Nephron progenitor cell (in vitro differentiated cells): ENCODE results near the gene EEF1A2.
"Not testable (repeated sequence)": the region's sequence is repeated elsewhere in the genome, so short reads cannot be mapped to it uniquely, and the experiment has no call there.

Experiments
- DNase-seq: peaks from one replicate; pipeline ENCODE4 v3.0.0; 2021
- H3K27ac Mint-ChIP-seq: 2 replicates; pipeline ENCODE4 v1.8.0; 2021; ENCODE audit warnings: mild to moderate bottlenecking, moderate library complexity, mixed read lengths
- H3K27me3 Mint-ChIP-seq: 2 replicates; pipeline ENCODE4 v1.8.0; 2021; ENCODE audit warnings: mild to moderate bottlenecking, low read depth, mixed read lengths; ENCODE audit not compliant: poor library complexity
- H3K36me3 Mint-ChIP-seq: 2 replicates; pipeline ENCODE4 v1.8.0; 2021; ENCODE audit warnings: low read depth, mixed read lengths
- H3K4me1 Mint-ChIP-seq: 2 replicates; pipeline ENCODE4 v1.8.0; 2021; ENCODE audit warnings: mixed read lengths
- H3K4me3 Mint-ChIP-seq: 2 replicates; pipeline ENCODE4 v1.8.0; 2021; ENCODE audit warnings: mild to moderate bottlenecking, moderate library complexity, mixed read lengths
- H3K9me3 Mint-ChIP-seq: 2 replicates; pipeline ENCODE4 v1.8.0; 2021; ENCODE audit warnings: mild to moderate bottlenecking, moderate library complexity, mixed read lengths
- TF ChIP-seq, protein P1 (sequence below): fragments of 200-600 bp; sonication (generic); IDR thresholded peaks from 2 replicates; pipeline ENCODE4 v1.5.0; 2021; ENCODE audit warnings: antibody characterized with exemption

Gene EEF1A2

GRCh38 chr20:63484236-63484635 is 14.6 kb downstream of the EEF1A2 start:
- peaks cover 56% of the 10 kb centered on the region for H3K27me3 Mint-ChIP-seq
- TF ChIP-seq, protein P1, sequence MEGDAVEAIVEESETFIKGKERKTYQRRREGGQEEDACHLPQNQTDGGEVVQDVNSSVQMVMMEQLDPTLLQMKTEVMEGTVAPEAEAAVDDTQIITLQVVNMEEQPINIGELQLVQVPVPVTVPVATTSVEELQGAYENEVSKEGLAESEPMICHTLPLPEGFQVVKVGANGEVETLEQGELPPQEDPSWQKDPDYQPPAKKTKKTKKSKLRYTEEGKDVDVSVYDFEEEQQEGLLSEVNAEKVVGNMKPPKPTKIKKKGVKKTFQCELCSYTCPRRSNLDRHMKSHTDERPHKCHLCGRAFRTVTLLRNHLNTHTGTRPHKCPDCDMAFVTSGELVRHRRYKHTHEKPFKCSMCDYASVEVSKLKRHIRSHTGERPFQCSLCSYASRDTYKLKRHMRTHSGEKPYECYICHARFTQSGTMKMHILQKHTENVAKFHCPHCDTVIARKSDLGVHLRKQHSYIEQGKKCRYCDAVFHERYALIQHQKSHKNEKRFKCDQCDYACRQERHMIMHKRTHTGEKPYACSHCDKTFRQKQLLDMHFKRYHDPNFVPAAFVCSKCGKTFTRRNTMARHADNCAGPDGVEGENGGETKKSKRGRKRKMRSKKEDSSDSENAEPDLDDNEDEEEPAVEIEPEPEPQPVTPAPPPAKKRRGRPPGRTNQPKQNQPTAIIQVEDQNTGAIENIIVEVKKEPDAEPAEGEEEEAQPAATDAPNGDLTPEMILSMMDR, result no peak
- no peaks in the 10 kb centered on the region for H3K36me3 Mint-ChIP-seq
- peaks cover 4% of the 10 kb centered on the region for H3K9me3 Mint-ChIP-seq
- no peak for DNase-seq
- peaks cover 9% of the 10 kb centered on the region for H3K4me1 Mint-ChIP-seq
- no peak overlapping the region for H3K4me3 Mint-ChIP-seq
- no peak overlapping the region for H3K27ac Mint-ChIP-seq

DNA sequence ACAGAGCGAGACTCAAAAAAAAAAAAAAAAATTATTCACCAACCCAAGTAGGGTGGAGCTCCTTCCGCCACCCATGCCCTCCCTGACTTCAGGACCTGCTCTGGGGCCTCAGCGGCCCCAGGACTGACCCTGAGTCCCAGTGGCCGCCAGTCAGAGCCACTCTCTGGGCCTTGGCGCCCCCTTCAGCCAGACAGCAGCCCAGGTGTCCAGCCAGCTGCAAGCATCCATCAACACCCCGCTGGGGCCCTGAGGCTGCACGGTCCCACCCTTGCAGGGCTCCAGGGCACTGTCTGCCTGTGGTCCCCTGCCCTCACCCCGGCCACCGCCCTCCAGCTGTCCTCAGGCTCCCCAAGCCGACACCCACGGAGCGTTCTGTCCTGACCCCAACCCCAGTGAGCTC is 15.0 kb downstream of the EEF1A2 start:
- Mint-ChIP-seq H3K27ac (no peak overlapping the region), H3K4me3 (no peak overlapping the region), H3K9me3 (peaks cover 4% of the 10 kb centered on the region), H3K4me1 (peaks cover 9% of the 10 kb centered on the region), H3K27me3 (peaks cover 54% of the 10 kb centered on the region), H3K36me3 (no peaks in the 10 kb centered on the region)
- DNase-seq, result no peak
- TF ChIP-seq, protein P1, result no peak

DNA sequence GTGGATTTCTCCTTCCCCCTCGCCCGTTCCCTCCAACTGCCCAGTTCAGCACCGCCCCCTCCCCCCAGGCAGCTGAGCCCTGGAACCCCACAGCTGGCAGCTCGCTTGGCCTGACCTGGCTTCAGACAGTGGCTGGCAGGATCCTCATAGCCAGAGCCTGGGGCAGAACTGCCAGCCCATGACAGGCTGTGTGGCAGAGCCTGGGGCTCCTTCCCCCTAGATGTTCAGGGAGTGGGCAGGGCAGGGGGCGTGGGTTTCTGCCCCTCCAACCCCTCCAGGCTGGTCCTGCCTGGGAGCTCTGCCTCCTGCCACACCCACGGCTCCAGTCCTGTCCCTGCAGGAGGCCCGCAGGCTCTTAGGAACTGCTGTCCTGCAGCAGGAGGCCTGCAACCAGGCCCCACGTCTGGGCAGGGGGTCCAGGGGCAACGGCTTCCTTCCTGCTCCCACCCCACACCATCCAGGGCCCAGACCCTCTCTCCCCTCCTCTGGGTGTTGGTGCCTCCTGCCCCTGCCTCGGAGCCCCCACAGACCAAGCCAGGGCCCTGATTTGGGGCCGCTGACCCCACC is 16.8 kb downstream of the EEF1A2 start:
- no peaks in the 10 kb centered on the region for H3K36me3 Mint-ChIP-seq
- TF ChIP-seq, protein P1, result no peak
- H3K4me3 Mint-ChIP-seq, result no peak overlapping the region
- no peak overlapping the region for H3K27ac Mint-ChIP-seq
- H3K4me1 Mint-ChIP-seq, result peaks cover 9% of the 10 kb centered on the region
- H3K9me3 Mint-ChIP-seq, result peaks cover 4% of the 10 kb centered on the region
- peaks cover 56% of the 10 kb centered on the region for H3K27me3 Mint-ChIP-seq
- no peak for DNase-seq

GRCh38 chr20:63481503-63481902 is 17.4 kb downstream of the EEF1A2 start:
- Mint-ChIP-seq H3K27me3 (peaks cover 56% of the 10 kb centered on the region), H3K4me3 (no peak overlapping the region)
- TF ChIP-seq, protein P1, result no peak

DNA sequence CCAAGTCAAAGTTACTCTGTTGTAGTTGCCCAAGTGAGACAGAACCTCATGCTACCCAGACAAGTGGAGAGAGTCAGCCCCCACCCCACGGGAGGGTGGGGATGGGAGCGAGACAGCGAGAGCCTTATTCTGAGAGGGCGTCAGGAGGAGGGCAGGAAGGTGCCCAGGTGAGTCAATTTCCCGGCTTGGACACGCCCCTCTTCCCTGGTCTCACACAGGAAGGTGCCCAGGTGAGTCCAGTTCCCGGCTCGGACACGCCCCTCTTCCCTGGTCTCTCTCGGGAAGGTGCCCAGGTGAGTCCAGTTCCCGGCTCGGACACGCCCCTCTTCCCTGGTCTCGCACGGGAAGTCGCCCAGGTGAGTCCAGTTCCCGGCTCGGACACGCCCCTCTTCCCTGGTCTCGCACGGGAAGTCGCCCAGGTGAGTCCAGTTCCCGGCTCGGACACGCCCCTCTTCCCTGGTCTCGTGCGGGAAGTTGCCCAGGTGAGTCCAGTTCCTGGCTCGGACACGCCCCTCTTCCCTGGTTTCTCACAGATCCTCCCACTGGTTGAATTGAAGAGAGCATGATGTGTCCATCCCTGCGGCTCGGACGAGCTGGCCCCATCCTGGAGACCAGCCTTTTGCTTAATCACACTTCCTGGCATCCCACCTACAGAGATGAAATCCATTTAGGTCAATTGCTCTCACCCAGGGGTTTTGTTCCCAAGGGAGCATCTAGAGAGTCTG is 19.0 kb downstream of the EEF1A2 start:
- not testable (repeated sequence) for H3K9me3 Mint-ChIP-seq, H3K4me3 Mint-ChIP-seq, H3K27ac Mint-ChIP-seq, H3K4me1 Mint-ChIP-seq, DNase-seq, H3K36me3 Mint-ChIP-seq
- H3K27me3 Mint-ChIP-seq, result peaks cover 68% of the 10 kb centered on the region

More at GRCh38 chr20:63481503-63481902, 17.4 kb downstream of the EEF1A2 start:
- no peak for DNase-seq
- H3K9me3 Mint-ChIP-seq, result peaks cover 4% of the 10 kb centered on the region
- no peak overlapping the region for H3K27ac Mint-ChIP-seq
- H3K36me3 Mint-ChIP-seq, result no peaks in the 10 kb centered on the region
- peaks cover 9% of the 10 kb centered on the region for H3K4me1 Mint-ChIP-seq

DNA sequence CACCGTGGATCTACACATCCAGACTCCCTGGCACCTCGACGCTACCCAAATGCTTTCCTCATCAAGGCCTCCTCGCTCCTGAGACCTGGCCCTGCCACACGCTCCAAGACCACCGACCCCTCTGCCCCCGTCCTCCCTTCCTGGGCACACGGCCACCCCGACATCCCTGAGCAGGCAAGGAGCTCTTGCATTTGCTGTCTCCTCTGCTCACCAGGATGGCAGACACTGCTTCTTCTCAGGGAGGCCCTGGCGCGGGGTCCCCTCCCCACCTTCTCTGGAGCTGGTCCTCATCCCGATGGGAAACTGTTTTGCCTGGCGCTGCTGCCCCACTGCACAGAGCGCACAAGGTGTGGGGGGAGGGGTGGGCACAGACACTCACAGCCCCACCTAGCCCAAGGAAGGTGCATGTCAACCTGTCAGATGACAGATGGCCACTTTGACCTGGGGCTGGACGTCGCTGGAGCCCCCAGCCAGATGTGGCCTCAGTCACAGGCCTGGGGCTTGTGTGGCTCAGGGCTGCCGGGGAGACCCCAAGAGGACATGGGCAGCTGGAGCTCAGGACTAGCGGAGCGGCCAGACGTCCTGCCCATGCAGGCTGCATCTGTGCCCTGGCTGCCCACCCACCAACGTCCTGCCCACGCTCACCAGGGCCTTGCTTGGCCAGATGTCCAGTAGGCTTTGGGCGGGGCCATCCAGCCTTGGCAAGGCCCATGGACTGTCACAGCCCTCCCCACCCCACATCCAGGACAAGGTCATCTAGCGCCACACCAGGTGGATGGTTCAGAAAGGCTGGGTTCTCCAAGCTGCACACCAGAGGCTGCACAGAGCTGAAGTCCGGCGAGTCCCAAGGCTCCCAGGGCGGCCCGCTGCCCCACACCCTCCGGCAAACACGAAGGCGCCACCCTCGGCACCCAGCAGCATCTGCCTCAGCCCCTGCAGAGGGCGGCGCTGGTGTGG is 20.3 kb downstream of the EEF1A2 start:
- TF ChIP-seq, protein P1, result no peak
- Mint-ChIP-seq H3K36me3 (no peaks in the 10 kb centered on the region), H3K27ac (no peak overlapping the region), H3K4me3 (no peak overlapping the region), H3K27me3 (peaks cover 74% of the 10 kb centered on the region), H3K4me1 (peaks cover 4% of the 10 kb centered on the region), H3K9me3 (no peaks in the 10 kb centered on the region)
- DNase-seq, result no peak
